Skin of body (tissue), 2 donors: ENCODE measurements around the gene B4GALT6. TPM values are rescaled to one million over a fixed set of nuclear protein-coding genes. Genes with fewer than 3 reads are reported as not detected.

Source experiments
- DNase-seq: peaks from one replicate; lab custom pipeline; 2025; lab: John Stamatoyannopoulos, UW
- total RNA-seq: library from RNA; depleted of rRNA; stranded (reverse); fragments of >200 nt; gene quantifications from one replicate; pipeline ENCODE4 v1.2.3, GENCODE V29; 2014

B4GALT6 gene
- total RNA-seq, 1 donor from 2014 or later = 4.4 TPM

DNA sequence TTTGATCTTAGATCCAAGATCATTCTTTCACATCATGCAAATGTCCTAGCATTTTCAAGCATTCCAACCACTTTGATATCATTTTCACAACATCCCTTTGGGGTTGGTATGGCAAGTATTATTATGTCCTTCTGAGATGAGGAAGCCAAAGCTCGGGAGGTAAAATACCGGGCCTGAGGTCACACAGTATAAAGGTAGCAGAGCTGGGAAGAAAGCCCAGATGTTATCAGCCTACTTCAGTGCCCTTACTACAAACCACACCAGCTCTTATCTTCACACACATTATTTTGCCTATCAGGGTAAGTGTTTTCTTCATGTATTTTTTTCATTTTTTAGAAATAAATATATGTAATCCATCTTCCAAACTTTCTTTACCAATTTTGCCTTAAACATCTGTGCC lies 4.2 kb upstream of the B4GALT6 start:
- DNase-seq = no peak

DNA sequence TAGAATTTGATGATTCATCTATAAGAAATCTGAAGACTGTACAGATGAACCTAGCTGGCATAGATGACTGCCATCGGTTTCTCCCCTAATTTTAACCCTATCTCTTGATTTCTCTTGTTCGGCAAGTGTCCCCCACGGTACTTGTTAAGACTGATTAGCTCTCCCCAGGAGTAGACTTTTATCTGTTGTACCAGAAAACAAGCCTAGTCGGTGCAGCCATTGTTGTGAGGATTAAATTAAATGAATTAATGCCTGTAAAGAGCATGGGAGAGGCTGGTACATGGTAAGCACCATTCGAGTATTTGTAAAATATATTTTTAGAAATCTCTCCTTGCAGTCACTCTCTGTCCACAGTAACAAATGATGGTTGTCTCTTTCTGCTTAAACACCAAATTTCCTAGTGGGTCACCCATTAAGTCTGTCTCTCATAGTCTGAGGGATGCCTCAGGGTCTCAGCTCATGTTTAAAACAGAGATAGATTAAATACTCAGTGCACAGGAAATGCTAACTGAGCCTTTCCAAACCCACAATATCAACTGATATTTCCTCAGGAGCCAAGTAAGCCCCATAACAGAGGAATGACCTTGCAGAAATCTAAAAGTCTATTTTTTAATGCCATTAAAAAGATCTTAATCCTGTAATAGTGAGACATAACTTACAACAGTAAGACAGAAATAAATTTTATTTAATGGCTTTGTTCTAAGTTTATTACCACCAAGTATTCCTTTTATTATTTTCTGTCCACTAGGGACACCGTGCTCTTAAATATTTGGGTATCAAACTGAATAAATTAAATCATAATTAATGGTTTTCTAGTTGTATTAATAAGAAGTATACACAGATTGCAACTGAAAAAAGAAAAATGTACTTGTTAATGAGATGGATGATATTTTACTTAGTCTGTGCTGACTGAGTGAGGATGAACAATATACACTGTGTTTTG lies 2.9 kb upstream of the B4GALT6 start:
- no peak for DNase-seq

DNA sequence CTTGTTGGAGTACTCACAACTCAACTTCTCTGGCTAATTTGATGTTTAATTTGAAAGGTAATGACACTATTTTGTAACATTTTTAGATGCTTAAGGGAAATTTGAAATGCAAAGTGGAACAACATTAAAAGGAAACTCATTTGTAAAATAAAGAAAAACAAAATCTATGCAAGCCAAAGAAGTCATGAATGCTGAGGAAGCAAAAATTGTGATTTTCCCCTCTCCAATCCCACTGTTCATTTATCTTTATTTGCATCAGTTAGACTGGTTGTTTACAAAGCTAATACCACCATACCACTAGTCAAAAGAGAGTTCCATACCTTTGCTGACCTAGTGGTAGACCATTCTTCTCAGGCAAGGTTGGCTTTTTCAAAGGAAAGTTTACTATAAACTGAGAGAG lies 2.2 kb upstream of the B4GALT6 start:
- no peak for DNase-seq

DNA sequence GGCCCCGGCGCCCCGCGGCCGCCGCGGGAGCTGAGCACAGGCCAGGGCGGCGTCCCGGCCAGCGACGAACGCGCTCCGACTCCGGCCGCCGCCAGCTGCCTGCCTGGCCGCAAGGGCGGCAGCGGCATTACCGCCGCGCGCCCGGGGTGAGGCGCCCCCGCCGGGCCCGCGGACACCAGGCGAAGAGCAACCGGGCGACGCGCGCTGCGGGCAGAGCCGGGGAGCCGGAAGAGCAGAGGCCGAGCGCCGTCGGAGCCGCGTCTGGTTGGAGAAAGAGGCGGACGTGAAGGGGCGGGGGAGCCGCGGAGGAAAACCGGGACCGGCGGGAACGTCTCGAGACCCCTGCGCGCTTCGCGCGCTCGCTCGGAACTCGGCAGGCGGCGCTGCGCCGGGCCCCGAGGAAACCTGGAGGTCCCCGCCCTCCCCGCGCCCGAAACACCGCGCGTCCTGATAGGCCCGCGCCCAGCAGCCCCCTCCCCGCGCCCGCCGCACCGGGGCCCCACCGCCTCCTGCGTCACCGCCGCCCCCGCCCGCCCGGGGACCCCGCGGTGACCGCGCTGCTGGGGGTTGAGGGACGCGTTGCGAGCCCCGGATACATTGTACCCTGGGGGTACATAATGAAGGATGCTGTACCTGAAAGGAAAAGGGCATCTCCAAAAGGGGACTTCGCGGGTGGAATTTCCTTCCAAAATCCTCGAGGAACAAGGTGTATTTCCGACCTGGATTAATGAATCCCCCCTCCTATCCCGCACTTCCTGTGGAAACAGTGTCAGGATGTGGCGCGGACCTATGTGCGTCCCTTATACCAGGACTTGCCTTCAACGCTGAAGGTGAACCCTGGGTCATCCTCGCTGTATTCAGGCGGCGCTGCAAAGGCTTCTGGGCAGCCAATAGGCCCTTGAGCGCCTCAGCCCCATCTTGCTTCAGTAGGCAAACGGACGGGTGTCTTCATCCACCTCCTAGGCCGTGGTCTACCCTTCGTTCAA lies 1.0 kb upstream of the B4GALT6 start:
- peak; percentile 44 for DNase-seq

DNA sequence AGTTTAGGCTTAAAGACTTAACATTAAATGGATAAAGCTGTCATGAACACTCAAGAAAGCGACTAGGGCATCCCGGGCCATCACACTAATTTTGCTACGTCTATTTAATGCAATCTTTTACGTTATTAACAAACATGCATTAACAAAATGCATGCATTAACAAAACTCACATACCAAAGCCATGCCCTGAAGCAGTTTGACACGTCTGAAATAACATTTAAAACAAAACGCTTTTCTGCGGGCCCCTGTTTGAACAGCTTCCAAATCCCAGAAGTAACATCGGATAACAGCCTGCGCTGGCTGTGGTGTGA lies 458 bp downstream of the B4GALT6 start:
- no peak for DNase-seq

DNA sequence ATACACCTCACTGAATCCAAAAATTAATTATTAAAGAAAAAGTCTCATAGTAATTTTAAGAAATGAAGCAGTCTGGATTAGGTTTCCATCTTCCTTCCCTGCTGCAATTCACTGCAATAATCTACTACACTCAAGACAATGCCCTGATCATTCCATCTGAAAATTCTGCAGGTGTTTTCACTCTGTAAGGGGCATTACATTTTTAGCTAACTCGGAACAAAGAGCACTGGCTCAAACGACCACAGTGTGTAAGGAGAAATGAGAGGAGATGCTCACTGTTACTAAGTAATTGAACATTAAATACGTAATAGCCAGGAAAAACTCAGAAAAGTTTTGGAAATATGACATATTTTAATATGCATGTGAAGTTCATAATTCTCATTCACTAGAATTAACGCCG lies 1.3 kb downstream of the B4GALT6 start:
- DNase-seq = no peak

DNA sequence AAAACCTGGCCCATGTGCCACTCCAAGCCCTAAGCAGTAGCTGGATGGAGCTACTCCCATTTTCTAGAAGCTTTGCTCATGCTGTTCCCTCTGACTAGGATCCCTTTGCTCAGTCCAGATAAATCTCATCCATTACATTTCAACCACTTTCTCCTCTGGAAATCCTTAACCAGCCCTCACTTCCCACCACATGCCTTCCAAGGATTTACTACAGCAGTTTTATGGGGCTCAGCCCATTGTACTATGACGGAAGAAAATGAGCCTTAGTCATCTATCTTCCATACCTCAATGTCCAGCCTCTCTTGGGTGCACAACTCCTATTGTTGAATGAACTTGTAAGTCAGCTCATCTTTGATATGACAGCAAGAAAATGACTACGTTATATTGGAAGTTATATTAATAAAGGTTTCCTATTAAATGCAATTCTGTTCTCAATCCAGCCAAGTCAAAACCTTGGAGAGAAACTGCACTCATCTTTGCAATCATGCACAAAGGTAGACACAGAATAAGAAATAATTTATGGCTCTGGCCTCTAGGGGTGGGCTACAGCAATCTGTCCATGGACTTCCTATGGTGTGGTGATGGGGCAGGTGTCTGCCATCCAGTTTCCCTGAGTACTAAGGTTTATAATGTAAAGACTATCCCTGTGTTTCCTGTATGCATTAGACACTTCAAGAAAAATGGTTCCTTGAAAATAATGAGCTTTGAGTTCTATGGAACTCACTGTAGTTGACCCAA lies 3.4 kb downstream of the B4GALT6 start:
- DNase-seq = no peak

DNA sequence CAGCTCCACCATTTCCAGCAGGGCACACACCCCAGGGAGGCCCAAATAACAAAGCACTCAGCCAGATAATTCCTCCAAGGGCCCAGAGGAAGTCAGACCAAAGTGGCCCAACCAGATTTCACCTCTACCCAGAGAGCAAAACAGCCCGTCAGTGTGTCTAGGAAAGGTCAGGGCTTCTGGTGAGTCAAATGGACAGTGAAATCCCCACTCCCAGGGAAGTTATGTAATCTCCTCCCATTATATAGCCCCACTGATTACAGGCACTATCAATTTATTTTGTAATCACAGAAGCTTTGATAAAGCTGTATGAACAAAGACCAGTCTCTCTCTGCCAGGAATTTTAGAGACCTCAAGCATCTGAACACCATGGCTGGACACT lies 4.0 kb downstream of the B4GALT6 start:
- no peak for DNase-seq

DNA sequence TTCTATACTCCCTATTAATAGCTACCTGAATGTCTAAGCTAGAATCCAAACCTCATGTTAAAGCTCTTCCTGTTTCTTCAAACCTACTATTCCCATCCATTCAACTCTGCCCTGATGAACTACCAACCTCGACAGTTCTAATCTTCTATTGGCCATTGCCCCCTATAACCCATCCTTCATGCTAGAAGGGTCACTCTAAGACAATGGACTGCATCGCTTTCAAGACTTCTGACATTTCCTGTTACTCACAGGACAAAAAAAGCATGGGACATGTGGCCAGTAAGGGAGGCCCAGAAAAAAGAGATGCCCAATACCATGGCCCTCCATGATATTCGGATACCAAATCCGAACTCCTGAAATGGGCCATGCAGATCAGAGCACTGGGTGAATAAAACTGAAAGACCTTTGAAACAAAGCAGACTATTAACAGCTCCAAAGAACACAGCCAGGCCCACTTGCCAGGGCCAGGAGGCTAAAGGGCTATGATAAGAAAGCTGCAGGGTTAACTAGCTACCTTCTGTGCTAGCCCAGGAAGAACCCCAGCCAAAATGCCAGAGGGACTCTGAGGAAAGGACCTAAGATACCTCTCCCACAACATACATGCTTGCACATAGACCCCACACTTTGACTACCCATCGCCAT lies 4.5 kb downstream of the B4GALT6 start:
- DNase-seq = no peak

DNA sequence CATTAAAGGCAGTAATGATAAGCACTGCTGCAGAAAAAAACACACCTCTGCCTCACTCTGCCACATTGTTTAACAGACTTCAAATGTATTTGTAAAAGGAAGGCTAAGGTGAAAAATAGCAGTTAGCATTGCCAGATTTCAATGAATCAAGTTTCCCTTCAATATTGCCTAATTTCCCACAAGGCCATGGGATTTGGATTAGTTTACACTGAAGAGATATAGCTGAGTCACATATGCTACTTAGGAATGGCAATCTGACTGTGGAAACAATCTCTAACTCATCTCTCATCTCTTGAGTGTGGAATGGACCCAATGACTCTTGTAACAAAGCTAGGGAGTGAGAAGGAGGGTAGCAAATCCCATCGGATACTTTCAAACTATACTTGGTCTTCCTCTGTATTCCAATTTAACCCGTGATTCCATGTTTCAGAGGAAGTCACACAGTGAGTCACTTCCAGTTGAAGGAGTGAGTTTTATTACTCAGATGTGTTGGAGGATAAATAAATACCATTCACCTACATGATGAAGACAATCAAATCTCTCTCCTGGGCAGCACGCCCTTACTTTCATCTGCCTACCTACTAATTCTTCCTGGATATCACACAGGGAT lies 5.1 kb downstream of the B4GALT6 start:
- DNase-seq = no peak

DNA sequence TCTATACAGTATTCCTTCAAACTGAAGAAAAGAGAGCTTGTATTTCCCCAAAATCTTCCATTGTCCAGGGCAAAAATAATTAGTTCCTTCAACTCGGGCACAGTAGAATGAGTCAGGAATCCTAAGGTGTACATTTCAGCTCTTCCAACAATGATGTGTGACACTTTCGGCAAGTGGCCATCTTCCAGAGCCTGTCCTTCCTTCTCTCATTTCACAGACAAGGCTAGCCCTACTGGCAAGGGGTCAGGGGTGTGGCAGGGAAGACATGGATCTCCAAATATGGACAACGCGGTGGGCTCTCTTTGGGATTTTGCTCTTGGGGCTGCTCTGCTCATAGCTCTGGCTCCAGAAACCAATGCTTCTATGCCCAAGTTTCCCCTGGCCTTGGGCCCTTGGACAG lies 6.0 kb downstream of the B4GALT6 start:
- no peak for DNase-seq

DNA sequence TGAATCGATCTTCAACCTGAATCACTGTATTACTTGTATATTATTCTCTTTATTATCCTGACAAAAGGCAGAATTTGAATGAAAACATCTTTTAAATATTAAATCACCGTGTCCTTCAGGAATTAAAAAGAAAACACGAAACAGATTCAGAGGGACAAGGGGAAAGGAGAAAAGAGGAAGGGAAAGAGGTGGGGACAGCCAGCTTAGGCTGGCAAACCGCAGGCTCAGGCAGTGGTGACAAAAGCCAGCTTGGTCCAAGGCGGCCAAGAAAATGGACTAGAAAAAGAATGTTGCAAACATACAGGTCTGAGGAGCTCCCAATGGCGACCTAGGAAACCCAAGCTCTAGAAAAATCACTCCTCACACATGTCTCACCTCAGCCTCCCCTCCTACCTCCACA lies 6.8 kb downstream of the B4GALT6 start:
- DNase-seq = no peak

DNA sequence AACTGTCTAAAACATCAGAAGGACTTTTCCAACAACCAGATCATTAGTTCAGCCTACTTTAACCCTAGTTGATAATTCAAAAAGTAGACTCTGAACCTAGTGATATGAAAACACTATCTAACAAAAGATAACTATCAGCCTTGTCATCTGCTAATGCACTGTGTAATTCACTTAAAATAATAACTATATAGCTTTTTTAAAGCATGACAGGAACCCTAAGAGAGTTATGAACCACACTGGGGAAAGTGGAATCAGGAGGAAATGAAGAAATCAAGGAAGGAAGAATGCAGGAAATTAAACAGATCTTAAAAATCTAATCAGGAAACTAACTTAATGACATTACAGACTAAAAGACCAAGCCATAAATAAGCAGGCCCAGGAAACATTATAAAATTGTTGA lies 9.0 kb downstream of the B4GALT6 start:
- DNase-seq = no peak

DNA sequence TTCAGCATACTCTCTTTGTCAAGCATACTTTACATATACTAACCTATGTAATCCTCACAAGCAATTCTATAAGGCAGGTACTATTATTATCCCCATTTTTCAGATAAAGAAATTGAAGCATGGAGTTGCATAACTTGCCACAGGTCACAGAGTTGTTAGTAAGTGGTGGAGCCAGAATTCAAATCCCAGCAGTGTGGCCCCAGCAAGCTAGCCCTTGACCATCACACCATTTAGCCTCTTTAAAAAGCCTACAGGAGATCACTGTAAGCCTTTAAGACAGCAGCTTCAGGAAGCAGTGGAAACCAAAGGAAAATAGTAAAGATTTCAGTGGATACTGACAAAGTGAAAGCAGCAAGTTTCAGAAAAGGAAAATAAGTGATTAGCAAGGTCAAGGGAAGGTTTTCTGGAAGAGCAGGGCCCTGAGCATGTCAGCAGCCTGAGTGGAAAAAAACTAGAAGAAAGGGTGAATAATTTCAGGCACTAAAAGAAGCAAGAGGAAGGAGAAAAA lies 11.7 kb downstream of the B4GALT6 start:
- DNase-seq = no peak

DNA sequence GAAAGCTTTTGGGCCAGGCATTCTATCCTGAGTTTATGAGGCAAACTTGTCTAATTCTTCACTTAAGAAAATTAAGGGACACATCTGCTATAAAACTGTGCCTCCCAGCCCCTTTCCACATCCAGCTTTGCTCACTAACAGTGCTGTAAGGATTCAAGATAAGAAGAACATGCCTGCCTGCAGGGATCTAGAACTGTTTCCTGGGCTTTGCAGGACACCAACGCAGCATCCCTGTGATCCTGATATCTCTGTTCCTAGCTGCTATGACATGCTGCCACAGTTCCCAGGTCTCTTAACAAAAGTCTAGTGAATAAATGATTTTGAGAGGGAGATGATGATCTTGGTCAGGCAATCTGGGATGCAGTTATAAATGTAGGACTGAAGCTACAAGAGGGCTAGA lies 12.4 kb downstream of the B4GALT6 start:
- no peak for DNase-seq

DNA sequence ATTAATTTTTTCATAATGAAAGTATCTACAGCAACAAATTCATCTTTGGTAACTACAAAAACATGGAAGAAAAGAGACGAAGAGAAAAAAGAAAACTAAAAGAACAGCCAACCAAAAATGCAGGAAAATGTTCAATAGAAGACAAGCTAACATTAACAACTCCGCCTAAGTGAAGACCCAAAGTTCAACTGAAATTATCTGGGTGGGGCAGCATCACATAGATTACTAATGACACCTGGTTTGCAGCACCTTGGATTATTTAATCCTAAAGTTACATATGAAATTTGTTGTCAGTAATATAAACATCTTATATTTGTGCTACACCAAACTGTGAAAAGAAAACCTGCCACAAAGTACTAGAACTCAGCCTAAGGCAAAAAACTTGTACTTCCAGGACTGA lies 14.8 kb downstream of the B4GALT6 start:
- no peak for DNase-seq

DNA sequence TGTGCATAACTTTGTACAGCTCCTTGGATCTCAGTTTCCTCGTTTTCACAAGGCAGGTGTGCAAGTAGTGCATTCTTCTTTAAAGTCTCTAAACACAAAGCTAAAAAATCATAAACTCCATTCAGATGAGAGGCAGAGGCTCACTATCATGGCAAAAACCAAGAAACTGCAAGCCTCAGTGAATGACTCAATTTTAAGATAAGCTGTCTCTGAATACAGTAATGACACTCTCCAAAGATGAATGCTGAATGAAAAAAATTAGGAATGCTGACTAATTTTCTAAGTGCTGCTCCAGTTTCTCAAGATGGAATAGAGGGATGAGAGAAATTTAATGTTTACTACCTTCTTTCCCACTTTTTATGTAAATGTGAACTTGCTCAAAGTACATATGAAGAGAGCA lies 17.2 kb downstream of the B4GALT6 start:
- no peak for DNase-seq

DNA sequence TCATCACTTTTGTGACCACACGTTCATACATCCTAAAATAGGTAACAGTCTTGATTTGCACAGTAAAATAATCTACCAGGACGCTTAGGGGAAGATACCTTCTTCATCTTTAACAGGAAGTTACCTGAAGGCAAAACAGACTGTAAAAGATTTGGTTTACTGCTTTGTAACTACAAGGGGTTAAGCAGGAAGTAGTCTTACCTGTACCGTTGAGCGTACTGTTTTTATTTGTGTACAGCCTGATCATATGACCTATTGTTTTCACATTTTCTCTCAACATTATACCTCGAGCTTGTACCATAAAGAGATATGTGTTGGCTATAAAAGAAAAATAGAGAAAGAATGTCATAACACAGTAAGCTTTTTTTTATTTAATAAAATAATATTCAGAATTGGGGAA lies 18.3 kb downstream of the B4GALT6 start:
- no peak for DNase-seq

DNA sequence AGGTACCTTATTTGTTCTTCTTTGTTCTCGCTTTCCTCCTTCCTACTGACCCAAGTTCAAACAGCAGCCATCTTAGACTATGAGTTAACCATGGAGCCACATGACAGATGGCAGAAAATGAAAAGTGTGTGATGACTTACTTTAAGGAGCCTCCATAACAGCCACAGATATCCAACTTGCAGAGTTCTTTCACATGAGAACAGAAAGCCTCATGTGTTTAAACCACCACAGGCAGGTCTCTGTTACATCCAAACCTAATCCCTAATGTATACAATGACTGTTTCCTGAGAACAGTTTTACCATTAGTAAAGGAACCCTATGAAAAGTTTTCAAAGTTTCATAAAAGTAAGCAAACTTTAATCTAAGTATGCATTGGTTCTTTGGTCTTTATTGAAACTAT lies 20.3 kb downstream of the B4GALT6 start:
- DNase-seq = no peak

DNA sequence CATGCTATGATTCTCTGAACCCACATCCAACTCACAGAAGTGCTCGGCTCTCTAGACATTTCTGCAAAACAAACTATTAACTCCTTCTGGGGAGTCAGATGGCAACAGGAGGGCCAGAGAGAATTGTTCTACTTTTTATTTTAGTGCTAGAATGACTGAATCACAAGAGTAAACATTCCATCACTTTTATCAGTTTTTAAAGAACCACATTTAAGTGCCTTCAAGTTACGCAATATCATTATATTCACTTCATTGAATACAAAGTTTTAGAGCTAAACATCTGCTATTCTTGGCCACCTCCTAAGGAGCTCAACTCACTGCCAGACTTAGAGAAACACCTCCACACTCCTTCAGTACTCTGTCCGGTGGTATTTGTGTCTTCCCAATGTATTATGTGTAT lies 22.4 kb downstream of the B4GALT6 start:
- DNase-seq = peak; percentile 9

DNA sequence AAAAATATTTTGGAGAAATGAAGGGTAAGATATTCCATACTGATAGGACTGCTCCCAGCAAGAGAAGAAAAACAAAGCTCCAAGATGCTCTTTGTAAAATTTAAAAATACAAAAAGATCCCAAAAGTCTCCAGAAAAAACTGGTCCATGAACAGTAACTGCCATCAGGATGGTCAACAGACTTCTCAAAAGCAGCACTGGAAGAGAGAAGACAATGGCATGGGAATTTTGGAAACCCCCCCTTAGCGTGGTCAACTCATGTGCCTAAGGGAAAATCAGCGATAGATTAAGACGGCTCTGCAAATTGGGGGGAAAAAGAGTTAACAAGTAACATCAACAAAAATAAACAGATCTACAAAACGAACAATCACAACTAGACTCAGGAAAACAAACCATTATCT lies 23.6 kb downstream of the B4GALT6 start:
- DNase-seq = no peak
